Smooth muscle cell of the umbilical artery (primary cell): ENCODE measurements around the gene ASB14. TPM values are rescaled to one million over a fixed set of nuclear protein-coding genes. Genes with fewer than 3 reads are reported as not detected.

Source experiments
- total RNA-seq: library from RNA; depleted of rRNA; stranded (reverse); fragments of >200 nt; gene quantifications from 2 replicates; pipeline ENCODE4 v1.2.3, GENCODE V29; 2014

ASB14 gene
- total RNA-seq, result 0.05 TPM in 1 of 2 replicates, not detected in the other

GRCh38 chr3:57292159-57292896 is at the start of gene ASB14:
Gene ASB14 (minus strand): TSS chr3:57292685. CDS start chr3:57292033, 652 bp downstream.

GRCh38 chr3:57227204-57227929 is 65.1 kb downstream of the ASB14 start, which contains the start of gene APPL1:
Gene APPL1 (plus strand): TSS chr3:57227729. CDS start chr3:57227884, 155 bp downstream.

Other genes with a start within 250 kb of the ASB14 start
- not detected in 2 replicates for gene SPATA12, start 232.0 kb downstream of the ASB14 start, total RNA-seq
- 3.0 and 13.6 TPM in 2 replicates for gene IL17RD, start 127.3 kb downstream of the ASB14 start, total RNA-seq
- gene HESX1, start 92.7 kb downstream of the ASB14 start, total RNA-seq, result 0.46 TPM in 1 of 2 replicates, not detected in the other
- gene APPL1, start 65.0 kb downstream of the ASB14 start, total RNA-seq, result 37.4 and 54.1 TPM in 2 replicates